ENCODE measurements around the gene ACOT11. TPM values are rescaled to one million over a fixed set of nuclear protein-coding genes. Genes with fewer than 3 reads are reported as not detected.

The ACOT11 gene
- polyA plus RNA-seq, 1 donor (not counting 4 experiments of a cell fraction or from before 2014, with no cell fraction given) = 3.4 TPM

DNA sequence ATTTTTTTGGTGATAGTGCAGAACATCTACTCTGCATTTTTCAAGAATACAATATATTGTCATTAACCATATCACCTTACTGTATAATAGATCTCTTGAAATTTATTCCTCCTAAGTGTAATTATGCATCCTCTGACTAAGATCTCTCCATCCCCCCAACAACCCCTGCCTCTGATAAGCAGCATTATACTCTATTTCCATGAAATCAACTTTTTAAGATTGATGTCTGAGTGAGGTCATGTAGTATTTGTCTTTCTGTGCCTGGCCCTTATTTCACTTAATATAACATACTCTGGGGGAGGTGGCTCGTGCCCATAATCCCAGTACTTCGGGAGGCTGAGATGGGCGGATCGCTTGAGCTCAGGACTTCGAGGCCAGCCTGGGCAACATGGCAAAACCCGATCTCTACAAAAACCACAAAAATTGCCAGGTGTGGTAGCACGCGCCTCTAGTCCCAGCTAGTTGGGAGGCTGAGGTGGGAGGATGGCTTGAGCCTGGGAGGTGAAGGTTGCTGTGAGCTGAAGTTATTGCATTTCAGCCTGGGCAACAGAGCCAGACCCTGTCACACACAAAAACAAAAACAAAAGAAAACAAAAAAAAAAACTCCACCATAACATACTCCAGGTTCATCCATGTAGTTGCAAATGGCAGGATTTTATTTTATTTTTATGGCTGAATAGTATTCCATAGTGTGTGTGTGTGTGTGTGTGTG, 5.7 kb downstream of the ACOT11 start:
- H3K79me2 ChIP-seq (ENCODE audit: control insufficient read depth, insufficient read depth, low read length) = no peaks in the 10 kb centered on the region
- dilution Hi-C loops (cut with MboI; ENCODE audit: extremely low pct_ligation_motif_present, low sequenced_read_pairs) = no loop called here
- H3K4me2 ChIP-seq (ENCODE audit: control insufficient read depth, extremely low read depth, insufficient read depth, low read depth, low read length) = no peak overlapping the region
- no peaks in the 10 kb centered on the region for H3K9me1 ChIP-seq (ENCODE audit: control insufficient read depth, extremely low read depth, insufficient read depth, low read length)
- H3K4me1 ChIP-seq (ENCODE audit: control insufficient read depth, extremely low read depth, insufficient read depth, low read length) = no peaks in the 10 kb centered on the region
- DNase-seq (ENCODE audit: low read depth, low spot score) (no peak), FAIRE-seq (no peak)
- H2AFZ ChIP-seq (ENCODE audit: control insufficient read depth, low read length) = no peak overlapping the region
- H4K20me1 ChIP-seq (ENCODE audit: control insufficient read depth, extremely low read depth, insufficient read depth, low read length) = no peaks in the 10 kb centered on the region
- H3K27me3 ChIP-seq (ENCODE audit: control insufficient read depth, extremely low read depth, insufficient read depth, low read length) = no peaks in the 10 kb centered on the region
- H3K27ac ChIP-seq (ENCODE audit: control insufficient read depth, insufficient read depth, low read length) = no peak overlapping the region
- no peak overlapping the region for H3K9ac ChIP-seq (ENCODE audit: control insufficient read depth, extremely low read depth, insufficient read depth, low read length)
- no peaks in the 10 kb centered on the region for H3K36me3 ChIP-seq (ENCODE audit: control insufficient read depth in 2 of 2, extremely low read depth in 1 of 2, insufficient read depth in 2 of 2, low read length in 2 of 2)
- no peaks in the 10 kb centered on the region for H3K9me3 ChIP-seq (ENCODE audit: control insufficient read depth, low read depth, low read length)
- no peak for TF ChIP-seq EZH2 (IDR thresholded peaks at IDR 0.05; ENCODE audit: low read length)
- TF ChIP-seq, protein P1, sequence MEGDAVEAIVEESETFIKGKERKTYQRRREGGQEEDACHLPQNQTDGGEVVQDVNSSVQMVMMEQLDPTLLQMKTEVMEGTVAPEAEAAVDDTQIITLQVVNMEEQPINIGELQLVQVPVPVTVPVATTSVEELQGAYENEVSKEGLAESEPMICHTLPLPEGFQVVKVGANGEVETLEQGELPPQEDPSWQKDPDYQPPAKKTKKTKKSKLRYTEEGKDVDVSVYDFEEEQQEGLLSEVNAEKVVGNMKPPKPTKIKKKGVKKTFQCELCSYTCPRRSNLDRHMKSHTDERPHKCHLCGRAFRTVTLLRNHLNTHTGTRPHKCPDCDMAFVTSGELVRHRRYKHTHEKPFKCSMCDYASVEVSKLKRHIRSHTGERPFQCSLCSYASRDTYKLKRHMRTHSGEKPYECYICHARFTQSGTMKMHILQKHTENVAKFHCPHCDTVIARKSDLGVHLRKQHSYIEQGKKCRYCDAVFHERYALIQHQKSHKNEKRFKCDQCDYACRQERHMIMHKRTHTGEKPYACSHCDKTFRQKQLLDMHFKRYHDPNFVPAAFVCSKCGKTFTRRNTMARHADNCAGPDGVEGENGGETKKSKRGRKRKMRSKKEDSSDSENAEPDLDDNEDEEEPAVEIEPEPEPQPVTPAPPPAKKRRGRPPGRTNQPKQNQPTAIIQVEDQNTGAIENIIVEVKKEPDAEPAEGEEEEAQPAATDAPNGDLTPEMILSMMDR (optimal IDR thresholded peaks at IDR 0.05 in 1 of 3, IDR thresholded peaks at IDR 0.05 in 1 of 3, conservative IDR thresholded peaks at IDR 0.05 in 1 of 3; ENCODE audit: extremely low read depth in 1 of 3, insufficient read depth in 2 of 3, low read length in 3 of 3) = no peak
- no peak overlapping the region for H3K4me3 ChIP-seq (ENCODE audit: control insufficient read depth in 2 of 3, extremely low read depth in 1 of 3, insufficient read depth in 2 of 3, low read depth in 1 of 3, low read length in 3 of 3)

DNA sequence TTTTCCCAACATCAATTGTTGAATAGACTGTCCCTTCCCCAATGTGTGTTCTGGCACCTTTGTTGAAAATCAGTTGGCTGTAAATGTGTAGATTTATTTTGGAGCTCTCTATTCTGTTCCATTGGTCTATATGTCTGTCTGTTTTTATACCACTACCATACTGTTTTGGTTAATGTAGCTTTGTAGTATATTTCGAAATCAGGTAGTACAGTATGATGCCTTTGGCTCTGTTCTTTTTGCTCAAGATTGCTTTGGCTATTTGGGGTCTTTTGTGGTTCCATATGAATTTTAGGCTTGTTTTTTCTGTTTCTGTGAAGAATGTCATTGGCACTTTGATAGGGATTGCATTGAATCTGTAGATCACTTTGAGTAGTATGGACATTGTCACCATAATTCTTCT, 8.1 kb downstream of the ACOT11 start:
- no peaks in the 10 kb centered on the region for H3K79me2 ChIP-seq (ENCODE audit: control insufficient read depth, insufficient read depth, low read length)
- TF ChIP-seq EZH2 (IDR thresholded peaks at IDR 0.05; ENCODE audit: low read length) = no peak
- TF ChIP-seq, protein P1 (optimal IDR thresholded peaks at IDR 0.05 in 1 of 3, IDR thresholded peaks at IDR 0.05 in 1 of 3, conservative IDR thresholded peaks at IDR 0.05 in 1 of 3; ENCODE audit: extremely low read depth in 1 of 3, insufficient read depth in 2 of 3, low read length in 3 of 3) = no peak
- no peaks in the 10 kb centered on the region for H3K27me3 ChIP-seq (ENCODE audit: control insufficient read depth, extremely low read depth, insufficient read depth, low read length)
- no peaks in the 10 kb centered on the region for H3K9me1 ChIP-seq (ENCODE audit: control insufficient read depth, extremely low read depth, insufficient read depth, low read length)
- H3K9me3 ChIP-seq (ENCODE audit: control insufficient read depth, low read depth, low read length) = no peaks in the 10 kb centered on the region
- FAIRE-seq (no peak), DNase-seq (ENCODE audit: low read depth, low spot score) (no peak)
- H3K4me2 ChIP-seq (ENCODE audit: control insufficient read depth, extremely low read depth, insufficient read depth, low read depth, low read length) = no peak overlapping the region
- H3K9ac ChIP-seq (ENCODE audit: control insufficient read depth, extremely low read depth, insufficient read depth, low read length) = no peak overlapping the region
- H2AFZ ChIP-seq (ENCODE audit: control insufficient read depth, low read length) = no peak overlapping the region
- H3K36me3 ChIP-seq (ENCODE audit: control insufficient read depth in 2 of 2, extremely low read depth in 1 of 2, insufficient read depth in 2 of 2, low read length in 2 of 2) = no peaks in the 10 kb centered on the region
- no peak overlapping the region for H3K4me3 ChIP-seq (ENCODE audit: control insufficient read depth in 2 of 3, extremely low read depth in 1 of 3, insufficient read depth in 2 of 3, low read depth in 1 of 3, low read length in 3 of 3)
- dilution Hi-C loops (cut with MboI; ENCODE audit: extremely low pct_ligation_motif_present, low sequenced_read_pairs) = no loop called here
- H3K27ac ChIP-seq (ENCODE audit: control insufficient read depth, insufficient read depth, low read length) = no peak overlapping the region
- no peaks in the 10 kb centered on the region for H4K20me1 ChIP-seq (ENCODE audit: control insufficient read depth, extremely low read depth, insufficient read depth, low read length)
- H3K4me1 ChIP-seq (ENCODE audit: control insufficient read depth, extremely low read depth, insufficient read depth, low read length) = no peaks in the 10 kb centered on the region
